ENCODE results near the gene BNIP3.

Gene BNIP3, protein sequence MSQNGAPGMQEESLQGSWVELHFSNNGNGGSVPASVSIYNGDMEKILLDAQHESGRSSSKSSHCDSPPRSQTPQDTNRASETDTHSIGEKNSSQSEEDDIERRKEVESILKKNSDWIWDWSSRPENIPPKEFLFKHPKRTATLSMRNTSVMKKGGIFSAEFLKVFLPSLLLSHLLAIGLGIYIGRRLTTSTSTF

DNA sequence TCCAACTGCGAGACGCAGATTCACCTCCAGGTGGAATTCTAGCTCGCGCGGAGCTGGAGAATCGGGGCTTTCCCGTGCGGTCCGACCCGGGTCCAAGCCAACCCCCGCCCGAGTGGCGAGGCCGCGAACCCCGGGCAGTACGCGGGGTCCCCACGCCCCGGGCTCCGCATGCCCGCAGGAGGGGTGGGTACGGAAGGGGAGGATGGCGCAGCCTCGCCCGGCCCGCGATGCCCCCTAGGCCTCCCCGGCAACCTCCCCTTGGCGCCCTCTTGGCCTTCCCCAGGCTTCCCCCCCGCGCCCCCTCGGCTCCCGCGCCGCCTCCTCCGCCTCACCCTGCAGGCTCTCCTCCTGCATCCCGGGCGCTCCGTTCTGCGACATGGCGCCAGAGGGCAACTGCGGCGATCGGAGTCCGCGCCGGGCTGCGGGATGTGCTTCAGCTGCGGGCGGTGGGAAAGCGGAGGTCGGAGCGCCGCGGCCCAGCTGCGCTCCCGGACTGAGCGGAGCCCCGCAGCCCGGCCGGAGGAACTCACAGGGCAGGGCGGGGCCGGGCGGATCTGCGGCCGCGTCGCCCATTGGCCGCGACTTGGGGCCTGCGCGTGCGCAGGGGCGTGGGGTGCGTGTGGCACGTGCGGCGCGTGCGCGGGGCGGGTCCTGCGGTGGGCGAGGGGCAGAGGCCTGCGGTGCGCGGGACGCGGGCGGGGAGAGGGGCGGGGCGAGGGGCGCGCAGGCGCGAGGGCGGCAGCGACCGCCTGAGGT is at the start of gene BNIP3:
BNIP3 (minus strand) TSS at position 495 of the 756 bp plus-strand sequence; CDS start at position 378, 117 bp downstream.
- Histone ChIP-seq H3K79me2 (ENCODE audit: low read length) (peaks cover 40% of the 10 kb centered on the region), H2AFZ (ENCODE audit: low read depth, low read length) (no peak within 1 kb of the TSS), H3K36me3 (replicated peaks; ENCODE audit: low read depth, low read length) (no peaks in the 10 kb centered on the region), H3K4me3 (ENCODE audit: low read length) (peak within 1 kb of the TSS; percentile 80), H3K9me3 (ENCODE audit: insufficient read depth, low read length) (no peaks in the 10 kb centered on the region), H3K27ac (ENCODE audit: low read length) (no peak within 1 kb of the TSS), H4K20me1 (ENCODE audit: insufficient read depth, low read length) (peaks cover 4% of the 10 kb centered on the region; the same call in 1 of the 2 replicates), H3K4me1 (ENCODE audit: low read length) (no peaks in the 10 kb centered on the region), H3K4me2 (ENCODE audit: low read length) (peak within 1 kb of the TSS; percentile 57), H3K27me3 (ENCODE audit: low read depth, low read length) (no peaks in the 10 kb centered on the region), H3K9ac (ENCODE audit: low read length) (peak within 1 kb of the TSS; percentile 52; the same call in 1 of the 2 replicates)
- TF ChIP-seq EZH2phosphoT487 (IDR thresholded peaks at IDR 0.05; ENCODE audit: low read depth): no peak
- TF ChIP-seq, protein P1, sequence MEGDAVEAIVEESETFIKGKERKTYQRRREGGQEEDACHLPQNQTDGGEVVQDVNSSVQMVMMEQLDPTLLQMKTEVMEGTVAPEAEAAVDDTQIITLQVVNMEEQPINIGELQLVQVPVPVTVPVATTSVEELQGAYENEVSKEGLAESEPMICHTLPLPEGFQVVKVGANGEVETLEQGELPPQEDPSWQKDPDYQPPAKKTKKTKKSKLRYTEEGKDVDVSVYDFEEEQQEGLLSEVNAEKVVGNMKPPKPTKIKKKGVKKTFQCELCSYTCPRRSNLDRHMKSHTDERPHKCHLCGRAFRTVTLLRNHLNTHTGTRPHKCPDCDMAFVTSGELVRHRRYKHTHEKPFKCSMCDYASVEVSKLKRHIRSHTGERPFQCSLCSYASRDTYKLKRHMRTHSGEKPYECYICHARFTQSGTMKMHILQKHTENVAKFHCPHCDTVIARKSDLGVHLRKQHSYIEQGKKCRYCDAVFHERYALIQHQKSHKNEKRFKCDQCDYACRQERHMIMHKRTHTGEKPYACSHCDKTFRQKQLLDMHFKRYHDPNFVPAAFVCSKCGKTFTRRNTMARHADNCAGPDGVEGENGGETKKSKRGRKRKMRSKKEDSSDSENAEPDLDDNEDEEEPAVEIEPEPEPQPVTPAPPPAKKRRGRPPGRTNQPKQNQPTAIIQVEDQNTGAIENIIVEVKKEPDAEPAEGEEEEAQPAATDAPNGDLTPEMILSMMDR (IDR thresholded peaks at IDR 0.05; ENCODE audit: low read depth, low read length): no peak

DNA sequence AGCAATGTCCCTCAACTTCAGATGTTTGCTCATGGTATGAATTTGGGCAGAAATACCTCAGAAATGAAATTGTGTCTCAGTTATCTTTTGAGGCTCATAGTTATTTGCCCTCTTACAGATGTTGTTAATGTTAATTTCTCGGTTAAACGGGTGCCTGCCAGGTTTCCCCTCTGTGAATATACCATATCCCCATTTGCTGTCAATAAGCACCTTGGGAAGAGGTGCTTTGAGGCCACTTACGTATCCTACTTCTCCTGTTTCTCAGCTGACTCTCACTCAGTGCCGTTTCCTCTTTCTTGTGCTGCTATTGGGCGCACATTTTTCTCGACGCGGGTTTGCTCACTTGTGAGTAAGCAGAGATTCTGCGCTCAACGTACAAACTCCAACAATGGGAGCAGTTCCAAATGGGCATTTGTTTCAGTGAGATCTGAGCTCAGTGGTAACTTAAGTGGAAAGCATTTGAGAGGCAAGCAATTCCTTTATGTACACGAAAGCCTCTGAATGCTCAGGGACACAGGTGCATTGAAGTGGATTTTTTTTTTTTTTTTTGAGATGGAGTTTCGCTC is 49.3 kb upstream of the BNIP3 start:
- H3K27me3 ChIP-seq (ENCODE audit: low read depth, low read length): no peaks in the 10 kb centered on the region
- no peaks in the 10 kb centered on the region for H3K36me3 ChIP-seq (replicated peaks; ENCODE audit: low read depth, low read length)
- no peaks in the 10 kb centered on the region for H3K4me1 ChIP-seq (ENCODE audit: low read length)
- H3K4me2 ChIP-seq (ENCODE audit: low read length): no peak overlapping the region
- H3K79me2 ChIP-seq (ENCODE audit: low read length): no peaks in the 10 kb centered on the region
- H4K20me1 ChIP-seq (ENCODE audit: insufficient read depth, low read length): no peaks in the 10 kb centered on the region
- no peak overlapping the region for H3K4me3 ChIP-seq (ENCODE audit: low read length)
- no peaks in the 10 kb centered on the region for H3K9me3 ChIP-seq (ENCODE audit: insufficient read depth, low read length)
- H2AFZ ChIP-seq (ENCODE audit: low read depth, low read length): no peak overlapping the region
- H3K27ac ChIP-seq (ENCODE audit: low read length): no peak overlapping the region
- TF ChIP-seq EZH2phosphoT487 (IDR thresholded peaks at IDR 0.05; ENCODE audit: low read depth): no peak
- TF ChIP-seq, protein P1 (IDR thresholded peaks at IDR 0.05; ENCODE audit: low read depth, low read length): no peak
- no peak overlapping the region for H3K9ac ChIP-seq (ENCODE audit: low read length)

DNA sequence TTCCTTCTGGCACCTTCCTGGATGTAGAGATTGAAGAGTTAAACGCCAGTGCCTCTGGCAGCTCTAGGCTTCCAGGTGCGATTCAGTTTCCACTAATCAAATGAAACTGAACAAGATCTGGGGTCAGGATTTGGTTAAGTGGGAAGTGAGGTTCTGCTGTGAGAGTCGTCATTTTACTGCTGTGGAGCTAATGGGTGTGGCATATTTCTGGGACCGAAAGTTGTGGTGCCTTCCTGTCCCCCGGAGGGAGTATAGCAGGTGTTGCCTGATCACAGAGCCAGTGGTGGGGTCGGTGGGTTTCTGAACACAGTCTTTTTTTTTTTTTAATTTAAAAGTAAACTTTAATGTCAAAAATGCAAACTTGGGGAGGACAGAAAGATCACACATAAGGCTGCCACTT is 47.0 kb upstream of the BNIP3 start:
- H3K4me3 ChIP-seq (ENCODE audit: low read length): no peak overlapping the region
- no peak overlapping the region for H3K27ac ChIP-seq (ENCODE audit: low read length)
- no peak overlapping the region for H2AFZ ChIP-seq (ENCODE audit: low read depth, low read length)
- no peaks in the 10 kb centered on the region for H3K9me3 ChIP-seq (ENCODE audit: insufficient read depth, low read length)
- no peak overlapping the region for H3K4me2 ChIP-seq (ENCODE audit: low read length)
- no peaks in the 10 kb centered on the region for H3K36me3 ChIP-seq (replicated peaks; ENCODE audit: low read depth, low read length)
- H4K20me1 ChIP-seq (ENCODE audit: insufficient read depth, low read length): no peaks in the 10 kb centered on the region
- no peaks in the 10 kb centered on the region for H3K79me2 ChIP-seq (ENCODE audit: low read length)
- no peaks in the 10 kb centered on the region for H3K4me1 ChIP-seq (ENCODE audit: low read length)
- TF ChIP-seq, protein P1 (IDR thresholded peaks at IDR 0.05; ENCODE audit: low read depth, low read length): no peak
- no peak for TF ChIP-seq EZH2phosphoT487 (IDR thresholded peaks at IDR 0.05; ENCODE audit: low read depth)
- H3K27me3 ChIP-seq (ENCODE audit: low read depth, low read length): no peaks in the 10 kb centered on the region
- no peak overlapping the region for H3K9ac ChIP-seq (ENCODE audit: low read length)

DNA sequence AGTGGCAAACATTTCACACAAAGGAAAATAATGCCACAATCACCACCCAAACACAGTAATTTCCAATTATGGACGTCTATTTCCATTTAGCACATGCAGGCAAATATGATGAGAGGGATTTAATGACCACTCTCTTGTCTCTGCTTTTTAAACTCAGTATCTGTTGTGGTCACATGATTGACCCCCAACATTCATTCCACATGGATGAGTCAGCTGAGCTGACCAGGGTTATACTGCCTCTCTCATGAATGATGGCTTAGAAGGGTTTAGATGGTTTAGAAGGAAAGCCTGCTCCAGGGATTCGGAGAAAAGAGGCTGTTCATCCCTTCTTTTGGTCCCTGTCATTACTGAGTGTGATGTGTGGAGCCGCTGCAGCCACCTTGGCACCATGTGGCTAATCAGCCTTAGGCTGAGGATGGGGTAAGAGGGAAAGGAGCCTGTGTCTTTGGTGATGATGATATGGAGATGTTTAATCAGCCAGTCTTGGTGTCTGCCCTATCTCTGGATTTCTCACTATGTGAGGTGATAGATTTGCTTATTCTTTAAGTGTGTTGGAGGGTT is 45.8 kb upstream of the BNIP3 start:
- Histone ChIP-seq H3K4me1 (ENCODE audit: low read length) (no peaks in the 10 kb centered on the region), H3K36me3 (replicated peaks; ENCODE audit: low read depth, low read length) (no peaks in the 10 kb centered on the region), H3K4me2 (ENCODE audit: low read length) (no peak overlapping the region), H3K27ac (ENCODE audit: low read length) (no peak overlapping the region), H4K20me1 (ENCODE audit: insufficient read depth, low read length) (no peaks in the 10 kb centered on the region), H3K27me3 (ENCODE audit: low read depth, low read length) (no peaks in the 10 kb centered on the region), H3K9me3 (ENCODE audit: insufficient read depth, low read length) (no peaks in the 10 kb centered on the region), H3K4me3 (ENCODE audit: low read length) (no peak overlapping the region), H3K79me2 (ENCODE audit: low read length) (no peaks in the 10 kb centered on the region), H2AFZ (ENCODE audit: low read depth, low read length) (no peak overlapping the region), H3K9ac (ENCODE audit: low read length) (no peak overlapping the region)
- TF ChIP-seq, protein P1 (IDR thresholded peaks at IDR 0.05; ENCODE audit: low read depth, low read length): no peak
- no peak for TF ChIP-seq EZH2phosphoT487 (IDR thresholded peaks at IDR 0.05; ENCODE audit: low read depth)

All from OCI-LY3 (cell line).